ENCODE measurements around the gene PNRC1.
"Not testable (repeated sequence)": the region's sequence is repeated elsewhere in the genome, so short reads cannot be mapped to it uniquely, and the experiment has no call there.

The PNRC1 gene

DNA sequence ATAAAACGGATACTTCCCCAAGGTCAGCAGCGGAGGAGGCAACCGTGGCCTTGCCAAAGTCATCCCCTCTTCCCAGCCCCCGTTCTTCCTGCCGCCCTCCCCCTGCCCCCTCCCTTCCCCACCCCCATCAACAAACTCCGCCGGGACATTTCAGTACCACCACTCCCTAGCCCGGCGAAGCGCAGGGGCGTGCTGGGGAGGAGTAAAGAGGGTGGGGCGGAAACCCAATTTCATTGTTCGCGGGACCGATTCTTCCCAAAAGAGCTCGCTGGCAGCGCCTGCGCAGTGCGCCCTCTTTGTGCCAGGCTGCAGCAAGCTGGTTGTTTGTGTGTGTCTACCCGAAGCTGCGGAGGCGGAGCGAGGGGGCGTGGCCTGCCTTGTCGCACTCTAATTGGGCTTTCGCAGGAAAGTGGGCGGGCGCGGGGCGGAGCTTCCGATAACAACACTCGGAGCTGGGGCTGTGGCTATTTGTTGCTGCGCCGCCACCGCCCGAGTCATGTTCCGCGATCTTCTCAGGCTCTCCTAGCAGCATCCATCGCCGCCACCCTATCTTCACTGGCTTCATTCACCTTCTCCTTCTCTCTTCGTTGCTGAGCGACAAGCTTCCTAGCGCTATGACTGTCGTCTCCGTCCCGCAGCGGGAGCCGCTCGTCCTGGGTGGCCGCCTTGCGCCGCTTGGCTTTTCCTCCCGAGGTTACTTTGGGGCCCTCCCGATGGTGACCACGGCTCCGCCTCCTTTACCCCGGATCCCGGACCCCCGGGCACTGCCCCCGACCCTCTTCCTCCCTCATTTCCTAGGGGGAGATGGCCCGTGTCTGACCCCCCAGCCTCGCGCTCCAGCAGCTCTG is at the start of gene PNRC1:
PNRC1 (plus strand) TSS at position 471 of the 848 bp plus-strand sequence; CDS start at position 615, 144 bp downstream.
- peak; percentile 100 for DNase-seq

DNA sequence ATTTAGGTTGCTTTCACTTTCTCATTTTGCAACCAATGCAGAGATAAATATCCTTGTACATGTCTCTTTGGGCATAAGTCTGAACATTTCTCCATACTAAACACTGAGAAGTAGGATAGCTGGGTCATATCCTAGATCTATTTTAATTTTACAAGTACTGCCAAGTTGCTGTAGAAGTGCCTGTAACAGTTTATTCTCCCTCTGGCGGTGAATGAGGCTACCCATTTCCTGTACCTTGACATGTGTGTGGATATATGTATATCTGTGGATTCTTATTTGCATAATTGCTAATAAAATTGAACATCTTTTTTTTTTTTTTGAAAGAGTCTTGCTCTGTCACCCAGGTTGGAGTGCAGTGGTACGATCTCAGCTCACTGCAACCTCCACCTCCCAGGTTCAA is 48.0 kb upstream of the PNRC1 start:
- DNase-seq: no peak

DNA sequence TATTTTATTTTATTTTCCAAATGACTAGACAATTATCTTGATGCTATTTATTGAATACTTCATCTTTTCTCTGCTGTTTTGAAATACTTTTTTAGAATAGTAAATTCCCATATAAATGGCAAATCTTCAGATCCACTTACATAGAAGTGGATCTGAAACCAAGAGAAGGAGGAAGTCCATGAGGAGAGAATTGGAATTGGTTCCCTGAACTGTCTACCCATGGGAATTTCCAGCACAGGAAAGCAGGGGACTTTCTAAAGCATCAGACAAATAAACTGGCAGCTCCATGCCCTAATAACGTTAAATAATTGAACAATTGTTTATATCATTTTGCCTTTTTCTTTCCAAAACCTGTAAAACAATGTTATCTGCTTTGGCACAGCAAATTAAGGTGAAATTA is 47.1 kb upstream of the PNRC1 start:
- DNase-seq: no peak

- not testable (repeated sequence) for DNase-seq
These were observed 46.4 kb upstream of the PNRC1 start for GRCh38 chr6:89034116-89034515.

DNA sequence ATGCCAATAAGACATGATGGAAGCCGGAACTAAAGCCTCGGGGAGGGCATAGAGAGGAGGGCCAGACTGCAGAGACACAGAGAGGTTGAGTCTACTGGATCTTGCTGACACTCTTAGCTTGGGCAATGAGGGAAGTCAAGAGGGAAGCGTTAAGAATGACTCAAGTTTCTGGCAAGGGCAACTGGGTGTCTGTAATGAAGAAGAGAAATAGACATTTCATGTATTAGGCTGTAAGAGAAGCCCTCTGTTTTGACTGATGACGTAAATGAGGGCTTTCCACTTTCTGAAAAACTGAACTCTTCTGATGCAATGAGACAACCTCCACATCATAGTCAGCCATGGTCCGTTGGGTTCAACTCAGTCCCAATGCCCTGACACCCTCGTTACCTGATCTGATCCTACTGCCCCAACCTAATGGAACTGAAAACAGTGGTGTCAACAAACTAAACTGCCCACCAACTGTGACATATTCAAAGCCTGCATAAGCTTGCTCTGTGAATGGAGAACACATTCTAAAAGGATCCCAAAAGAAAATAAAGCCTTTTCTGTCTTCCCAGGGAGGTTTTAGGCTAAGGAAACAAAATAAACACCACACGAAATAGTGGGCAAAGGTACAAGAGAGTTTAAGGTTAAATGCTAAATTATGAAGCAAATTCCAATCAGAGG is 45.8 kb upstream of the PNRC1 start:
- DNase-seq: no peak

- DNase-seq: no peak
These were observed 45.1 kb upstream of the PNRC1 start for GRCh38 chr6:89035252-89036101.

- DNase-seq: no peak
These were observed 43.2 kb upstream of the PNRC1 start for GRCh38 chr6:89037141-89037900.

GRCh38 chr6:89037901-89038293 is 42.7 kb upstream of the PNRC1 start:
- DNase-seq: not testable (repeated sequence)

GRCh38 chr6:89042664-89043063 is 37.9 kb upstream of the PNRC1 start:
- DNase-seq: no peak

DNA sequence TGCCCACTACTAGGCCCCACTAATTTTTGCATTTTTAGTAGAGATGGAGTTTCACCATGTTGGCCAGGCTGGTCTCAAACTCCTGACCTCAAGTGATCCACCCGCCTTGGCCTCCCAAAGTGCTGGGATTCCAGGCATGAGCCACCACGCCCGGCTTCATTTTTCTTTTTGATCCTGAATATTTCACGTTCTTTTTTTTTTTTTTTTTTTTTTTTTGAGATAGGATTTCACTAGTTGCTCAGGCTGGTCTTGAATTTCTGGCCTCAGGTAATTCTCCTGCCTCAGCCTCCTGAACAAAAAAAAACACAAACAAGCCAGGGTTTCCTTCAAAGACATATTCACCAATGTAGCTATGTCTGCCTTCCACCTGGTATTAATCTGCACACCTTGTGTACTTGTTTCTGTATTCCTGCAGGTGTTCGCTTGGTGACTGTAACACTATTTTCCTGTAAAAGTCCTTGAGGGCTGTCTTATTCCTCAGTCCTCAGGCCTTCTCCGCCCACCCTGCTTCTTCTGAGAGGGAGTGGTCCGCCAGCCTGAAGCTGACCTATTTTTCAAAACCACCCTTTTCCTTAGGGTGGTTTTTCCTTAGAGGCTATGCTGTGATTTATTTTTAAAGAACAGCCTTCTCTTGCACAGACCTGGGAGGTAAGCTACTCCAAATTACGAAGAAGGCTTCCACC is 36.1 kb upstream of the PNRC1 start:
- DNase-seq: no peak

- DNase-seq: no peak
These were observed 35.6 kb upstream of the PNRC1 start for GRCh38 chr6:89045011-89045387.

DNA sequence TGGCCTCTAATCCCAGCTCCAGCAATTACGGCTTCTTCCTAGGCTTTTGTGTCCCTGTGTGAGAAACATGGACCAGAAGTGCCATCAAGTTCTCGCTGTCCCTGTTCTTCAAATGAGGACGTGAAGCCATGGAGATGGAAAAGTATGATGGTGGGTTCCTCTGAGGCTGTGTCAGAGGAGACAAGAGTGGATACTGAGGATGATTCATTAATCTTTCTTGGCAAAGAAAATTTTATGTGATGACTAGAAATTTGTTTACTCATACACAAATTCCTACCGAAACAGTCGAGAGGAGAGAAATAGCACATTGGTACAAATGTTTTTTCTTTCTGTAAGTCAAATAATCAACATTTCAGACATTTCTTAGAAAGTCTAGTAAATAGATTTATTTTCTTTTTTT is 35.0 kb upstream of the PNRC1 start:
- no peak for DNase-seq

- DNase-seq: no peak
These were observed 33.1 kb upstream of the PNRC1 start for GRCh38 chr6:89047473-89047872.

DNA sequence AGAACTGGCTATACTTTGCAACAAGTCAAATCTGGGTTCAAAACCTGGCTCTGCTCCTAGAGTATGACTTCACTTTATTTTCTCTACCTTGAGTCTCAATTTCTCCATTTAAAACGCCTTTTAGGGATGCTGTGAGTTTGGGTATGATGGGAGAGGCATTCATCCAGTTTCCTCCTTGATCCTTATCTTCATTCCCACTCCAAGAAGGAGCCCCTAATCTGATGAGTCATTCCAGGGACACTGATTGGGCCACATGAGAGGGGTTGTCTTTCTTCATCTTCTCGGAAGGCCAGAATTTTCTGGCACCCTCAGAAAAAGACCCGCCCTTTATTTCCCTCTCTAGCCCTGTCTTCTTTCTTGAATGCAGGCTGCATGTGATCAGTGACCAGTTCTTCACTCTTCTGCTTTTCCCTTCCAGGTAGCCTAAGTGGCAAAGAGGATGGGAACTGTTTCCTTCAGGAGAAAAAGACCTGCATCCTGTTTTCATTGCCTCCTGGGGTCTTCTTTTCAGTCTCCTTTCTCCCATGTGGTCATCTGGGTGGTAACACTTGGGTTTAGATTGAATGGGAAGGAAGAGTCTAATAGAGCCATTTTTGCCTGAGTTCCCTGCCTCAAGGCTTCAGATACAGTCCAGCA is 32.1 kb upstream of the PNRC1 start:
- DNase-seq: no peak

- no peak for DNase-seq
These were observed 31.6 kb upstream of the PNRC1 start for GRCh38 chr6:89048985-89049384.

DNA sequence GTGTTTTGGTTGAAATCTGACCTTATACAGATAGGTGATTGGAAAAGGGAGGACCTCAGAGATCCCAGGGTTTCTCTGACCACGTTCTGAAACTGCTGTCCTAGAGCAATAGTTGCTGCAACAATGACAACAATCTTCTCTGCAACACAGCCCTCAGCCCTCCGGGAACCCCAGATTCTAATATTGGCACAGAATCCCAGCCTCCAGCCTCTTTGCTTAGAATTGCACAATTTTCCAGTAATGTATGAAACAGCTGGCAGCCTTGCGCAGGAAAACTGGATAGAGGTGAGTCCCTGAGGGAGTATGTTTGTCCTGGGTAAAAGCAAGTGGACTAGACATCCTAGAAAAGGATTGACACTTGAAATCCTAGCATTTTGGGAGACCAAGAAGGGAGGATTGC is 30.4 kb upstream of the PNRC1 start:
- DNase-seq: no peak

DNA sequence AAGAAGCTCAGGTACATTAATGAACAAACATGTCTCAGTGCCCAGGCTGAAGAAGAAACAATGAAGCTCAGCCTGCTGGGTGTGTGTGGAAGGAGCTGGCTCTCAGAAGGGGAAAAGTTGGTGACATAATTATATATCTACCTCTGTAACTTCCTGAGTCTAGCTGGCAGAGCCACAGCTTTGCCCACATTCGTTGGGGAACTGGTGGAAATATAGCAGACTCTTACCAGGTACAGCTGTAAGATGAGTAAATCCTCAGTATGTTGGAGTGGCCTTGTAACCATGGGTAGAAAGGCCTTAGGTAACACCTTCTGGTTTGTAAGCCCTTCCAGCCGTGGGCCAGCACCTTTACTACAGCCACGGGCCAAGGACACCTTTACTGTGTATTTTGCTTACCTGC is 29.9 kb upstream of the PNRC1 start:
- no peak for DNase-seq

- DNase-seq: no peak
These were observed 28.9 kb upstream of the PNRC1 start for GRCh38 chr6:89051676-89052075.

GRCh38 chr6:89054208-89054607 is 26.3 kb upstream of the PNRC1 start:
- DNase-seq: no peak

DNA sequence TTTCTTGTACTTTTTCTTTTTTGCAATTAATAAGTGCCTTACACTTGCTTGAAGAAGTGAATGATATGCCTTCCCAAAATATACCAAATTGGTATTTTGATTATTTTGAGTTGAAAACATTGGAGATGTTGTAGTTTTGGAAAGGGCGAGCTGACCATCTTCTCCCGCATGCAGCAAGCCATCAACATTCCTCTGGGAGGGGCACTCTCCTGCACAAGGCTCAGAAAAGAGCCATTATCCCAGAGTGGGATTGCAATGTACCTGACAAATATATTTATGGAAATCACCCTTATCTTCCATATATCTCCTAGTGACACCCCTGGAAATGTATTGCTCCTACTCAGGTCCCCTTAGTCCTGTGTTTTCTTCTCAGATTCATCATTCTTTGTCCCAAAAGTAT is 22.8 kb upstream of the PNRC1 start:
- DNase-seq: no peak

GRCh38 chr6:89058627-89059026 is 21.9 kb upstream of the PNRC1 start:
- DNase-seq: no peak

DNA sequence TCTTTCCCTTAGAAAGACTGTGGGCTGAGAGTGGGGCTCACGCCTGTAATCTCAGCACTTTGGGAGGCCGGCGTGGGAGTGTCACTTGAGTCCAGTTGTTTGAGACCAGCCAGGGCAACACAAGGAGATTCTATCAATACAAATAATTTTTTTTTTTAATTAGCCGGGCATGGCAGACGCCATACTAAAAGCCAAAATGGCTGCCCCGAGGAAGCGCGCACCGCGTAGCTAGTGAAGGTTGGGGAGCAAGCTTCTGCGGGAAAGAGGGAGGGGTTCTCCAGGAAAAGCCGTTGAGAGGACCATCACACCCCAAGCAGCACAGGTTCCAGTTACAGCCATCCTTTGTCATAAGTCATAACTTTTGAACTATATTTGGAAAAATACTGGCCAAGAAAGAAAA is 21.3 kb upstream of the PNRC1 start:
- DNase-seq: no peak

Data from stimulated activated CD4-positive, alpha-beta T cell treated with anti-CD3 and anti-CD28 coated beads, Interleukin-2, amount 100 ng/mL, for 48 hours (primary cell).